Vein endothelial cell (primary cell): ENCODE results near the gene NFASC. TPM values are rescaled to one million over a fixed set of nuclear protein-coding genes. Genes with fewer than 3 reads are reported as not detected.

Experiments
- total RNA-seq: library from RNA; depleted of rRNA; stranded (reverse); fragments of >200 nt; gene quantifications from 2 replicates; pipeline ENCODE4 v1.2.3, GENCODE V29; 2012

The NFASC gene
- total RNA-seq: under 0.01 TPM in 1 of 2 replicates, not detected in the other

DNA sequence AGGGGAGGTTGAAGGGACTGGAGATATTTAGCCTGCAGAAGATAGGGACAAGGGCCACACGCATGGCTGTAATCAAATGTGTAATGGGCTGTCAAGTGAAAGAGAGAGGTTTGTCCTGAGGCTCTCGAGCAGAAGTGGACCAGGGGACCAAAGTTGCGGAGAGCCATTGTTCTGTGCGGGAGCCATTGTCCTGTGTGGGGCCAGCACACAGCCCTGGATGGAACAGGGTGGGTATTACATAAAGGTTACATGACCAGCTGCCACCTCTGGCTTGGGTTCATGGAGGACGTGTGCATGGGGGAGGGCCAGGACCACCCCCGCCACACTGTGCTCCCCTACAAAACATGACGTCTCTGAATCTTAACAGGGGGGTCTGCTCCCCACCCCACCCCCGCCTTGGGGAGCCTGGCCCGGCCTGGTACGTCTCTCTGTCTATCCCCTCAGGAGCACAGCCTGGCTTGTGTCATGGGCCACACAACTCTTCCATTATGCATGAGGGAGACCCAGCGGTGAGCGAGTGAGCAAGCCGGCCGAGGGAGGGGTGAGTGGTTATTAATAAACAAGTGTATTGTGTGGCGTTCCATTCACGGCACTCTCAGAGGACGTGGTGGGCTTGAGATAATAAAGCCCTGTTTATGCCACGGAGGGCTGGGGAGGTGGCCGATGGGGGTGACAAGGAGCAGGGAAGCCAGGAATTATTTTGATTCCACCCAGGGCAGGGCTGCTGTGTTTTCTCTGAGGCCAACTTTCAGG lies at the start of gene NFASC:
NFASC (plus strand) TSS at position 703 of the 753 bp plus-strand sequence. CDS start 73,454 bp downstream, outside the sequence.

DNA sequence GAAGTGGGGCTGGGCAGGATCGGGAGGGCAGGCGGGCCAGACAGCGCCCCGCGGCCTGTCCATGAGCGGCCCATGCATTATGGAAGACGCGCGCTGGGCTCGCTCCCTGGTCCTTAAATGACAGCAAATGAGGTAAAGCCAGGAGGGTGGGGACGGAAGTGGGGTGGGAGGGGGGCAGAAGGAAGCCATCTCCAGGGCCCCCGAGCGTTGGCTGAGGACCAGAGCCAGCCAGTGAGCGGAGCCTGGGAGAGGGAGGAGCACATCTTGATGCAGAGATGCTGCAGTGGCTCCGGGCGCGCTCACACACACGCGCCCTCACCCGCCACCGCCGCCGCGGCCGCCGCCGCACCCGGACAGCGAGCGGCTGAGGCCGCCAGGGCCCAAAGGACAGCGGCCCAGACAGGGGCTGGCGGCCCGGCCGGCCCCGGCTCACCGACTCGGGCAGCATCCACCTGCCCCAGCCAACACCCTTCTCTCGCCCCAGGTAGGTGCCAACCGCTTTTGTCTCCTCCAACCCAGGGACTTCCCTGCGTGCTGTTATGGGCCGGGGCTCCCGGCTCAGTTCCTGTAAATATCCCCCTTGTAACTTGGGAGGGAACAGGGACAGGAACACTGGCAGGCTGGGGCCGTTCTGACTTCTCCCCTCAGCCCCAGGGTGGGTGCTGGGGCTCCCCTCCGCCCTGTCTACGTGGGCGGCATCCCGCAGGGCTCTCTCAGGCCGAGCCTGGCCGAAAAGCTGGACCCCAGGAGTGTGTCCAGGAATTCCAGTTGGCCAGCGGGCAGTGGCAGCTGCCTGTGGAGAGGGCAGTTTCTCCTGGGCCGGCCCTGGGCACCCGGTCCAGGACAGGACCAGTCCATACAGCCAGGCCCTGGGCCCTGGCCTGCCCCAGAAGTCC lies 172.5 kb downstream of the NFASC start, which contains the start of gene CNTN2:
CNTN2 (plus strand) TSS at position 302 of the 896 bp plus-strand sequence. CDS start 9,974 bp downstream, outside the sequence.

Other genes starting within 250 kb of the NFASC start
- not detected in 2 replicates for gene LRRN2, start 185.1 kb upstream of the NFASC start, total RNA-seq
- gene CNTN2, start 172.3 kb downstream of the NFASC start, total RNA-seq: not detected in 2 replicates
- 0.67 and 1.3 TPM in 2 replicates for gene TMEM81, start 213.6 kb downstream of the NFASC start, total RNA-seq